Gastrocnemius medialis (tissue), 4 donors: Measurements from ENCODE around the gene OPCML.

Source experiments
- CTCF ChIP-seq, 5 experiments: fragments of 450-650 bp in 3 of 5; fragments of 200-600 bp in 2 of 5; sonication (generic) in 2 of 5; IDR thresholded peaks in 4 of 5; conservative IDR thresholded peaks in 1 of 5; 1 replicate in 4 of 5; 2 replicates in 1 of 5; pipeline ENCODE4 v1.5.1; 2016 to 2019; ENCODE audit warnings: antibody characterized with exemption in 5 of 5, mild to moderate bottlenecking in 3 of 5, moderate library complexity in 3 of 5
- POLR2A ChIP-seq, 2 donors: fragments of 450-650 bp; IDR thresholded peaks; one replicate each; pipeline ENCODE4 v1.6.1; 2017; ENCODE audit warnings: antibody characterized with exemption in 2 of 2, mild to moderate bottlenecking in 2 of 2, moderate library complexity in 2 of 2

GRCh38 chr11:132430429-132431062, 1101.8 kb downstream of the OPCML start:
- no peak for TF ChIP-seq CTCF (IDR thresholded peaks at IDR 0.05 in 4 of 5, conservative IDR thresholded peaks at IDR 0.05 in 1 of 5)
- TF ChIP-seq POLR2A (IDR thresholded peaks at IDR 0.05) = no peak
